Progenitor cell of endocrine pancreas (in vitro differentiated cells): ENCODE measurements around the gene GRM4. TPM values are rescaled to one million over a fixed set of nuclear protein-coding genes. Genes with fewer than 3 reads are reported as not detected.

Experiments
- DNase-seq: peaks from one replicate; pipeline ENCODE4 v3.0.0; 2021; ENCODE audit warnings: low spot score; ENCODE audit not compliant: unreplicated experiment
- H3K27ac Mint-ChIP-seq: 2 replicates; pipeline ENCODE4 v1.8.0; 2021; ENCODE audit warnings: mild to moderate bottlenecking, moderate library complexity, mixed read lengths
- H3K27me3 Mint-ChIP-seq: 2 replicates; pipeline ENCODE4 v1.8.0; 2021; ENCODE audit warnings: mixed read lengths
- H3K36me3 Mint-ChIP-seq: 2 replicates; pipeline ENCODE4 v1.8.0; 2022; ENCODE audit warnings: mixed read lengths; ENCODE audit not compliant: insufficient read depth
- H3K4me1 Mint-ChIP-seq: 2 replicates; pipeline ENCODE4 v1.8.0; 2021; ENCODE audit warnings: low read depth, mixed read lengths
- H3K4me3 Mint-ChIP-seq: 2 replicates; pipeline ENCODE4 v1.8.0; 2021; ENCODE audit warnings: low read depth, mild to moderate bottlenecking, moderate library complexity, mixed read lengths
- H3K9me3 Mint-ChIP-seq: 2 replicates; pipeline ENCODE4 v1.8.0; 2021; ENCODE audit warnings: low read depth, mixed read lengths
- CTCF ChIP-seq: fragments of 200-600 bp; sonication (generic); IDR thresholded peaks from one replicate; pipeline ENCODE4 v1.5.0; 2021; ENCODE audit warnings: antibody characterized with exemption, mild to moderate bottlenecking; ENCODE audit not compliant: unreplicated experiment
- total RNA-seq: library from RNA; stranded (reverse); gene quantifications from 2 replicates; pipeline ENCODE4 v1.2.1, GENCODE V29; 2021

GRM4 gene
- total RNA-seq, 1 donor from 2014 or later: 0.38 TPM

GRCh38 chr6:33977606-33978411, 168.1 kb downstream of the GRM4 start:
- Mint-ChIP-seq H3K4me1 (peaks cover 10% of the 10 kb centered on the region), H3K27me3 (peaks cover 50% of the 10 kb centered on the region), H3K4me3 (no peak overlapping the region), H3K36me3 (no peaks in the 10 kb centered on the region), H3K27ac (no peak overlapping the region), H3K9me3 (no peaks in the 10 kb centered on the region)
- TF ChIP-seq CTCF: no peak
- no peak for DNase-seq

GRCh38 chr6:33976437-33977360, 169.2 kb downstream of the GRM4 start:
- no peak overlapping the region for H3K27ac Mint-ChIP-seq
- no peak for DNase-seq

GRCh38 chr6:33975661-33976436, 170.0 kb downstream of the GRM4 start:
- no peak for TF ChIP-seq CTCF
- H3K27me3 Mint-ChIP-seq: peaks cover 50% of the 10 kb centered on the region
- no peak for DNase-seq
- H3K27ac Mint-ChIP-seq: no peak overlapping the region
- peaks cover 8% of the 10 kb centered on the region for H3K9me3 Mint-ChIP-seq
- H3K4me3 Mint-ChIP-seq: no peak overlapping the region
- H3K4me1 Mint-ChIP-seq: peaks cover 4% of the 10 kb centered on the region
- H3K36me3 Mint-ChIP-seq: peaks cover 2% of the 10 kb centered on the region

More at GRCh38 chr6:33976437-33977360, 169.2 kb downstream of the GRM4 start:
- Mint-ChIP-seq H3K4me3 (peak overlapping the region; percentile 0), H3K4me1 (peaks cover 5% of the 10 kb centered on the region), H3K9me3 (peaks cover 4% of the 10 kb centered on the region), H3K36me3 (peaks cover 2% of the 10 kb centered on the region), H3K27me3 (peaks cover 50% of the 10 kb centered on the region)
- TF ChIP-seq CTCF: no peak

- H3K27ac Mint-ChIP-seq: no peak overlapping the region
- H3K27me3 Mint-ChIP-seq: peaks cover 47% of the 10 kb centered on the region
- TF ChIP-seq CTCF: no peak
- peaks cover 2% of the 10 kb centered on the region for H3K36me3 Mint-ChIP-seq
- peaks cover 8% of the 10 kb centered on the region for H3K9me3 Mint-ChIP-seq
- no peak overlapping the region for H3K4me3 Mint-ChIP-seq
- peaks cover 4% of the 10 kb centered on the region for H3K4me1 Mint-ChIP-seq
- DNase-seq: no peak
Measured at GRCh38 chr6:33974471-33974870, 171.4 kb downstream of the GRM4 start.
